ENCODE results near the gene WT1. TPM values are rescaled to one million over a fixed set of nuclear protein-coding genes. Genes with fewer than 3 reads are reported as not detected.

The WT1 gene
- total RNA-seq, 4 donors from 2014 or later = not detected

- peaks cover 95% of the 10 kb centered on the region for H3K27me3 ChIP-seq
- no peak overlapping the region for H3K4me3 ChIP-seq
These were observed 6.6 kb downstream of the WT1 start for GRCh38 chr11:32428665-32429303.

GRCh38 chr11:32427935-32428664, 7.2 kb downstream of the WT1 start:
- Histone ChIP-seq H3K27ac (no peak overlapping the region), H3K9me3 (no peaks in the 10 kb centered on the region), H3K4me3 (no peak overlapping the region), H3K36me3 (no peaks in the 10 kb centered on the region), H3K4me1 (peaks cover 13% of the 10 kb centered on the region), H3K27me3 (peaks cover 95% of the 10 kb centered on the region)
- 21% methylated on average over 31 of the region's 41 CpGs for WGBS
- TF ChIP-seq POLR2AphosphoS5 (IDR thresholded peaks at IDR 0.05) = no peak
- no peak for DNase-seq (ENCODE audit: low spot score in 2 of 2)

More at GRCh38 chr11:32428665-32429303, 6.6 kb downstream of the WT1 start:
- Histone ChIP-seq H3K36me3 (no peaks in the 10 kb centered on the region), H3K9me3 (no peaks in the 10 kb centered on the region), H3K4me1 (peaks cover 19% of the 10 kb centered on the region), H3K27ac (no peak overlapping the region)
- no peak for DNase-seq (ENCODE audit: low spot score in 2 of 2)
- 40% methylated on average over 27 of the region's 31 CpGs for WGBS
- TF ChIP-seq POLR2A (IDR thresholded peaks at IDR 0.05) (no peak), CTCF (IDR thresholded peaks at IDR 0.05) (no peak), POLR2AphosphoS5 (IDR thresholded peaks at IDR 0.05) (no peak), EP300 (IDR thresholded peaks at IDR 0.05) (no peak)

GRCh38 chr11:32427616-32427934, 7.8 kb downstream of the WT1 start:
- no peak for DNase-seq (ENCODE audit: low spot score in 2 of 2)
- TF ChIP-seq EP300 (IDR thresholded peaks at IDR 0.05) (no peak), CTCF (IDR thresholded peaks at IDR 0.05) (no peak), POLR2AphosphoS5 (IDR thresholded peaks at IDR 0.05) (no peak), POLR2A (IDR thresholded peaks at IDR 0.05) (no peak)
- Histone ChIP-seq H3K4me1 (peaks cover 11% of the 10 kb centered on the region), H3K4me3 (no peak overlapping the region), H3K9me3 (no peaks in the 10 kb centered on the region), H3K27me3 (peaks cover 93% of the 10 kb centered on the region), H3K27ac (no peak overlapping the region), H3K36me3 (no peaks in the 10 kb centered on the region)
- 24% methylated on average over 13 of the region's 18 CpGs for WGBS

GRCh38 chr11:32426819-32427615, 8.3 kb downstream of the WT1 start:
- no peak overlapping the region for H3K27ac ChIP-seq
- DNase-seq (ENCODE audit: low spot score in 2 of 2) = no peak
- H3K4me3 ChIP-seq = peak overlapping the region; percentile 16
- TF ChIP-seq EP300 (IDR thresholded peaks at IDR 0.05) = no peak
- no peak for TF ChIP-seq CTCF (IDR thresholded peaks at IDR 0.05)
- TF ChIP-seq POLR2AphosphoS5 (IDR thresholded peaks at IDR 0.05) = no peak
- TF ChIP-seq POLR2A (IDR thresholded peaks at IDR 0.05) = no peak
- no peaks in the 10 kb centered on the region for H3K36me3 ChIP-seq
- WGBS = 4% methylated on average over 54 of the region's 59 CpGs
- H3K9me3 ChIP-seq = no peaks in the 10 kb centered on the region
- H3K27me3 ChIP-seq = peaks cover 90% of the 10 kb centered on the region
- H3K4me1 ChIP-seq = peaks cover 11% of the 10 kb centered on the region

GRCh38 chr11:32426192-32426591, 9.1 kb downstream of the WT1 start:
- no peak for DNase-seq (ENCODE audit: low spot score in 2 of 2)
- no peak overlapping the region for H3K4me3 ChIP-seq
- no peak for TF ChIP-seq CTCF (IDR thresholded peaks at IDR 0.05)
- no peak for TF ChIP-seq EP300 (IDR thresholded peaks at IDR 0.05)
- TF ChIP-seq POLR2AphosphoS5 (IDR thresholded peaks at IDR 0.05) = no peak
- no peak for TF ChIP-seq POLR2A (IDR thresholded peaks at IDR 0.05)
- WGBS = 17% methylated on average over 12 of the region's 12 CpGs
- H3K4me1 ChIP-seq = peaks cover 11% of the 10 kb centered on the region
- H3K36me3 ChIP-seq = no peaks in the 10 kb centered on the region
- H3K27ac ChIP-seq = no peak overlapping the region
- H3K9me3 ChIP-seq = no peaks in the 10 kb centered on the region
- H3K27me3 ChIP-seq = peaks cover 84% of the 10 kb centered on the region
